Keratinocyte (primary cell): ENCODE measurements around the gene FHIP1A.

ENCODE experiments used
- CTCF ChIP-seq, 3 experiments: IDR thresholded peaks in 1 of 3; conservative IDR thresholded peaks in 1 of 3; optimal IDR thresholded peaks in 1 of 3; 2 replicates in 2 of 3; 3 replicates in 1 of 3; pipeline versions ENCODE3 to v1.5.1; 2011; ENCODE audit warnings: low read length in 3 of 3, mild to moderate bottlenecking in 3 of 3, moderate library complexity in 2 of 3, control low read depth in 1 of 3, inconsistent platforms in 1 of 3; ENCODE audit not compliant: insufficient read depth in 2 of 3; ENCODE audit errors: extremely low read depth in 1 of 3
- EZH2 ChIP-seq: IDR thresholded peaks from one replicate; pipeline ENCODE4 v1.6.1; 2012; ENCODE audit warnings: inconsistent platforms, mild to moderate bottlenecking, low read length, moderate library complexity

- TF ChIP-seq CTCF (optimal IDR thresholded peaks at IDR 0.05 in 1 of 3, IDR thresholded peaks at IDR 0.05 in 1 of 3, conservative IDR thresholded peaks at IDR 0.05 in 1 of 3; ENCODE audit: extremely low read depth in 1 of 3, insufficient read depth in 2 of 3, low read length in 3 of 3) (no peak), EZH2 (no peak)
Observed at GRCh38 chr4:151395873-151396272, 13.1 kb upstream of the FHIP1A start.
